ENCODE data around the gene ZNHIT1.

ZNHIT1 gene

DNA sequence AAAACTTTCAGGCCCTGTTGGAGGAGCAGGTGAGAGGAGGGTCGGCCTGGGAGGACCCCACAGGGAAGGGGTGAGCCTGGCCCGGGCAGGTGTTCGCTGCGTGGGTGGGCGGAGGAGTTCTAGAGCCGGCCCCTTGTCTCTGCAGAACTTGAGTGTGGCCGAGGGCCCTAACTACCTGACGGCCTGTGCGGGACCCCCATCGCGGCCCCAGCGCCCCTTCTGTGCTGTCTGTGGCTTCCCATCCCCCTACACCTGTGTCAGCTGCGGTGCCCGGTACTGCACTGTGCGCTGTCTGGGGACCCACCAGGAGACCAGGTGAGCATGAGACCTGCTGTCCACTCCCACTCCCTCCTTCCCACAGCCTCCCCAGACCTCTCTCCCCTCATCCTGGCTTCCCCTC lies 5.6 kb downstream of the ZNHIT1 start:
- Mint-ChIP-seq H3K36me3 (peaks cover 52% of the 10 kb centered on the region), H3K4me3 (no peak overlapping the region)

GRCh38 chr7:101225650-101226049 lies 7.7 kb downstream of the ZNHIT1 start:
- Mint-ChIP-seq H3K4me3 (no peak overlapping the region), H3K36me3 (peaks cover 61% of the 10 kb centered on the region), H3K4me1 (peaks cover 16% of the 10 kb centered on the region), H3K9me3 (no peaks in the 10 kb centered on the region), H3K27ac (no peak overlapping the region), H3K27me3 (no peaks in the 10 kb centered on the region)
- no peak for ATAC-seq

More for the DNA sequence above, 5.6 kb downstream of the ZNHIT1 start:
- ATAC-seq, result peak; percentile 34
- Mint-ChIP-seq H3K27me3 (no peaks in the 10 kb centered on the region), H3K9me3 (no peaks in the 10 kb centered on the region), H3K27ac (no peak overlapping the region), H3K4me1 (peaks cover 31% of the 10 kb centered on the region)

GRCh38 chr7:101226721-101227120 lies 8.8 kb downstream of the ZNHIT1 start:
- Mint-ChIP-seq H3K4me1 (peaks cover 7% of the 10 kb centered on the region), H3K27me3 (no peaks in the 10 kb centered on the region), H3K4me3 (no peak overlapping the region), H3K27ac (no peak overlapping the region), H3K36me3 (peaks cover 59% of the 10 kb centered on the region), H3K9me3 (no peaks in the 10 kb centered on the region)
- no peak for ATAC-seq

DNA sequence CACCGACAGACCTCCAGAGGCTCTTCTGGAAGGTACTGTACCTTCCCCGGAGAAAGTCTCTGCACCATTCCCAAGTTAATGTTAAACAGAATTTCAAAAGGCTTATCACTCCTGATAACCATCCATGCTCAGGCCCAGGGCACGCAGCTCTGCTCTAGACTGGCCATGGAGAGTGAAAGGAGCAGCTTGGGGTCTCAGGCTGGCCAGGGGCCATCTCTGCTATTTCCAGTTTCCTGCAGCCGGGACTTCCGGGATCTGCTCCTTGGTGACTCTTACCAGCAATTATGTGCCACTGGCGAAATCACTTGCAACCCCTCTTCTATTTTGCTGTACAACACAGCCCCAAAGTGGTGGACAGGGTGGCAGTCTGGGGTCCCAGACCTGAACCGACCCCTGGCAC lies 13.7 kb downstream of the ZNHIT1 start:
- H3K4me1 Mint-ChIP-seq, result no peaks in the 10 kb centered on the region
- H3K4me3 Mint-ChIP-seq, result no peak overlapping the region
- H3K27ac Mint-ChIP-seq, result no peak overlapping the region
- peaks cover 22% of the 10 kb centered on the region for H3K36me3 Mint-ChIP-seq
- no peak for ATAC-seq
- H3K27me3 Mint-ChIP-seq, result no peaks in the 10 kb centered on the region
- no peaks in the 10 kb centered on the region for H3K9me3 Mint-ChIP-seq

GRCh38 chr7:101232141-101232850 lies 14.3 kb downstream of the ZNHIT1 start:
- H3K4me1 Mint-ChIP-seq, result no peaks in the 10 kb centered on the region
- H3K36me3 Mint-ChIP-seq, result peaks cover 16% of the 10 kb centered on the region
- no peak overlapping the region for H3K4me3 Mint-ChIP-seq
- no peaks in the 10 kb centered on the region for H3K27me3 Mint-ChIP-seq
- no peaks in the 10 kb centered on the region for H3K9me3 Mint-ChIP-seq
- H3K27ac Mint-ChIP-seq, result no peak overlapping the region
- peak; percentile 45 for ATAC-seq

DNA sequence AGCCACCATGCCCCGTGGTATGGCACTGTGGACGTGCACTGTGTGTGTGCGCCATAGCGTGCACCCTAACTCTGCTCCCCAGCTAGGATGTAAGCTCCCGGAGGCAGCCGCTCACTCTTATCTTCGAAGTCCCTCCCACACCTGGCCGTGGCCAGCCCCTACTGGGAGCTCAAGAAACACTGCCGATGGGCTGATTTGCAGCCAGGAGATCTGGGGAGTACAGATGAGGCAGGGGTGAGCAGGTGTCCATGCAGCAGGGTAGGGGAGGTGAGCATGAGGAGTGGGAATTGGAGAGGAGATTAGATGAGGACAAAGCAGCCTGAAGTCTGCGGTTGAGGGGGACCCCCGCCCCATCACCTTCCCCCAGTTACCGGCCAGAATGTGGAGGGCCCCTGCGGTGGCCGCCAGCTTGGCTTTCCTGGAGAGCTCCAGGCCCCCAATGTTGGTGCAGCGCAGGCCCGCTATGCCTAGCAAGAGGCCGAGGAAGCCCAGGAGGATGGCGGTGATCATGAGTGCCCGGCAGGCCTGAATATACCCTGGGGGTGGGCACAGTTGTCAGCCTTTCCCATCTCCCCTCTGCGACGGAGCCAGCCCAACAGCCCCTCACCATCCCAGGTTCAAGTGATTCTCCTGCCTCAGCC lies 16.1 kb downstream of the ZNHIT1 start:
- H3K4me1 Mint-ChIP-seq, result no peaks in the 10 kb centered on the region
- H3K4me3 Mint-ChIP-seq, result no peak overlapping the region
- no peaks in the 10 kb centered on the region for H3K27me3 Mint-ChIP-seq
- H3K27ac Mint-ChIP-seq, result no peak overlapping the region
- H3K9me3 Mint-ChIP-seq, result no peaks in the 10 kb centered on the region
- no peak for ATAC-seq
- H3K36me3 Mint-ChIP-seq, result peaks cover 25% of the 10 kb centered on the region

DNA sequence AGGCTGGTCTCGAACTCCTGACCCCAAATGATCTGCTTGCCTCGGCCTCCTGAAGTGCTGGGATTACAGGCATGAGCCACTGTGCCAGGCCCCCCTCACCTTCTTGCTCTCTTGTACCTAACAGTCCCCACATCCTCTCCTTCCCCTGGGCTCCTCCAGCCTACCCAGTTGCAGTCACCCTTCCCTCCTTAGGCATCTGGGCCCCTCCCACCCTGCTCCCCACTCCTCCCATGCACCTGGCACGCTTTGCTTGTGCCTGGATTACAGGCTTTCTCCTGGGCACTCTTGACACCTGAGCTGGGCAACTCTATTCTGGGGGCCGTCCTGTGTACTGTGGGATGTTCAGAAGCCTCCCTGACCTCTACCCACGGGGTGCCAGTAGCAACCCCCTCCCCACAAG lies 16.7 kb downstream of the ZNHIT1 start:
- no peak overlapping the region for H3K27ac Mint-ChIP-seq
- no peaks in the 10 kb centered on the region for H3K4me1 Mint-ChIP-seq

GRCh38 chr7:101235050-101235449 lies 17.1 kb downstream of the ZNHIT1 start:
- Mint-ChIP-seq H3K4me1 (no peaks in the 10 kb centered on the region), H3K36me3 (peaks cover 23% of the 10 kb centered on the region), H3K9me3 (no peaks in the 10 kb centered on the region), H3K27ac (no peak overlapping the region), H3K27me3 (no peaks in the 10 kb centered on the region), H3K4me3 (no peak overlapping the region)
- no peak for ATAC-seq

More for the DNA sequence above, 16.7 kb downstream of the ZNHIT1 start:
- H3K4me3 Mint-ChIP-seq, result no peak overlapping the region
- ATAC-seq, result no peak
- H3K27me3 Mint-ChIP-seq, result no peaks in the 10 kb centered on the region
- H3K36me3 Mint-ChIP-seq, result peaks cover 23% of the 10 kb centered on the region
- H3K9me3 Mint-ChIP-seq, result no peaks in the 10 kb centered on the region

- Mint-ChIP-seq H3K9me3 (no peaks in the 10 kb centered on the region), H3K27me3 (no peaks in the 10 kb centered on the region), H3K27ac (no peak overlapping the region), H3K36me3 (peaks cover 23% of the 10 kb centered on the region), H3K4me1 (peaks cover under 1% of the 10 kb centered on the region), H3K4me3 (no peak overlapping the region)
- ATAC-seq, result no peak
Observed at GRCh38 chr7:101235522-101235921, 17.6 kb downstream of the ZNHIT1 start.

- Mint-ChIP-seq H3K36me3 (peaks cover 26% of the 10 kb centered on the region), H3K4me3 (no peak overlapping the region), H3K9me3 (no peaks in the 10 kb centered on the region), H3K4me1 (peaks cover 4% of the 10 kb centered on the region), H3K27ac (no peak overlapping the region), H3K27me3 (no peaks in the 10 kb centered on the region)
- no peak for ATAC-seq
Observed at GRCh38 chr7:101236292-101236835, 18.4 kb downstream of the ZNHIT1 start.

DNA sequence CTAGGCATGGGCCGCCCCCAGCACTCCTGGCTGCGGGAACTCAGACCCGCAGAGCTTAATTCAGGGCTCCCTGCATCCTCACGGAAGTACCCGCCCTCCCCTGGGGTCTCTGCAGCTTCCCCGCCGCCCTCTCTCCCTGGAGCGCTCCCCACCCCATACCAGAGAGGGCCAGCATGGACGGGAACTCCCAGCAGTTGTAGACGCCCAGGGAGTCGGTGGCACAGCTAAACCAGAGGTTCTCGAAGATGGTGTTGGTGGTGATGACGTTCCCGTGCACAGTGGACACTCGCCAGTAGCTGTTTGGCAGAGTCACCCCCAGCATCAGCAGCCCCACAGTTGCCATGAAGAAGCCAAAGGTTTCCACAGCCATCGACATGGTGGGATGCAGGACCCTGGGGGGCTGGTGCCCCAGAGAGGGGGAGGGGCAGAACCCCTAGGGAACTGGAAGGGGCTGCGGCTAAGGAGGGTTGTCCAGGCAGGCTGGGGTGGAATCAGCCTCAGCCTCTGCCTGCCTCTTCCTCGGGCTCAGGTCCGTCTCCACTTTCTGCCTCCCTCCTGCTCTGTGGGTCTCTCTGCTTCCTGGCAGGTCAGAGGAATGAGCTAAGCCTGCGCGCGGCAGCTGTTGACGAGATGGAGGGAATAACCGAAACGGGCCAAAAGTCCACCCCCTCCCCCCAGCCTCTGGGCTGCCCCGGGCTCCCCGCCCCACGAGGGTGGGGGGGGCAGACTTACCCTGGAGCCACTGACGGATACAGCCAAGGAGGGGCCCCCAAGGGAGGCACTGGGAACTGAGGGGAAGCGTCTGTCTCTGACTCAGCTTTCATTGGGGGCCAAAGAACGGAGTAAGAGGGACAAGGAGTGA lies 19.5 kb downstream of the ZNHIT1 start, which contains the start of gene CLDN15:
Gene CLDN15, minus strand, starts transcription at position 597 of the 862 bp plus-strand sequence. Its CDS starts 221 bp downstream, at position 376.
- H3K27ac Mint-ChIP-seq, result no peak within 1 kb of the TSS
- peaks cover 26% of the 10 kb centered on the region for H3K36me3 Mint-ChIP-seq

DNA sequence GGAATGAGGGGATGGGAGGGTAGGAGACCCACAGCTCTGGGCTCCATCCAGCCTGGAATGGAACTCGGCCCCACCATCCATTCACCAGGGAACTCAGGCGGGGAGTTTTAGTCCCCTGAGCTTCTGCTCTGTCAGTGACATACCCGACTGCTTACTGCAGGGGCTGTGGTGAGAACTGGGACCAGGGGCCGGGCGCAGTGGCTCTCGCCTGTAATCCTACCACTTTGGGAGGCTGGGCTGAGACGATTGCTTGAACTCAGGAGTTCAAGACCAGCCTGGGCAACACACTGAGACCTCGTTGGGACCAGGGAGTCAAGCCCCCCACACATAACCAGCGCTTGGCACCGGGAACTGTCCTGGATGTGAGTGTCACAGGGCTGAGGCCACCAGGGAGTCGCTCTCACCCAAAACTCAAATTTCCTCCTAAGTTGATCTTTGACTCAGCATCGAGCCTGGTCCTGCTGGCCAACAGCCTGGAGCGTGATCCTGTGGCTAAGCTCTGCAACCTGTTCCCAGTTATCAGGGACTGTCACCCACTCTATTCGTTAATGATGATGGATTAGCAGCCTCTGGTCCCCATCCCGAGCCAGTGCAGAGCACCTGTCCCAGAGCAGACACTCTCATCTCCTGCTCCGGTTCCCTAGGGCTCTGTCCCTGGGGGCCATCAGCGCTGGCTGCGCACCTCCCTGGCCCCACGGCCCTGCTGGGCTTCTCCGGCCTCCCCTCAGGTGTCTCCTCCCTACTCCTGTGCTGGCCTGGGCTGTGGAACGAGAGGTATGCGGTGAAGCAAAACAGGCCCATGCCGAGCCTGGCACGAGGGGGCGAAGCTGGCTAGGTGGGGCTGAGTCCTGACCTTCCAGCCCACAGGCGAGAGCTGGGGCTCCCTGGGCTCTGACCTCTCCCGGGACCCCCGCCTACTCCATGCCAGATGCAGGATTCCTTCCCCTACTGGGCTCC lies 20.5 kb downstream of the ZNHIT1 start:
- Mint-ChIP-seq H3K4me1 (peaks cover 5% of the 10 kb centered on the region), H3K9me3 (no peaks in the 10 kb centered on the region), H3K27ac (no peak overlapping the region), H3K27me3 (no peaks in the 10 kb centered on the region), H3K4me3 (no peak overlapping the region), H3K36me3 (peaks cover 26% of the 10 kb centered on the region)
- no peak for ATAC-seq

More for the DNA sequence above, 19.5 kb downstream of the ZNHIT1 start, which contains the start of gene CLDN15:
- no peak for ATAC-seq
- no peak within 1 kb of the TSS for H3K4me3 Mint-ChIP-seq
- H3K27me3 Mint-ChIP-seq, result no peaks in the 10 kb centered on the region
- H3K4me1 Mint-ChIP-seq, result peaks cover 4% of the 10 kb centered on the region
- H3K9me3 Mint-ChIP-seq, result no peaks in the 10 kb centered on the region

GRCh38 chr7:101239191-101239950 lies 21.4 kb downstream of the ZNHIT1 start:
- Mint-ChIP-seq H3K36me3 (peaks cover 26% of the 10 kb centered on the region), H3K9me3 (no peaks in the 10 kb centered on the region), H3K27ac (no peak overlapping the region), H3K27me3 (no peaks in the 10 kb centered on the region), H3K4me1 (peaks cover 14% of the 10 kb centered on the region), H3K4me3 (no peak overlapping the region)
- no peak for ATAC-seq

DNA sequence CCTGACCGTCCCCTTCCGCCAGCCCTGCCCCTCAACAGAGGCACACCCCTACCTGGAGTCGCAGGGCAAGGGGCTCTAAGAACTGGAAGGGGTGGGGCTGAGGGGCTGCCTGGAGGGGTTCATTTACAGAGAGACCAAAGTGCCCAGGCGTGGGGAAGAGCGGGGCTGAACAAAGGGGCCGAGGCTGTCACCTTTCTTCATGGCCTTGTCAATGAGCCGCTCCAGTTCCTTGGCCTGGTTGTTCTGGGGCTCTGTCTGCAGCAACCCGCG lies 21.9 kb downstream of the ZNHIT1 start:
- Mint-ChIP-seq H3K9me3 (no peaks in the 10 kb centered on the region), H3K36me3 (peaks cover 27% of the 10 kb centered on the region), H3K27me3 (no peaks in the 10 kb centered on the region), H3K27ac (no peak overlapping the region), H3K4me1 (peaks cover 15% of the 10 kb centered on the region), H3K4me3 (no peak overlapping the region)
- no peak for ATAC-seq
